HG03060 (cell line): ENCODE results near the gene DCC.

ENCODE experiments used
- ATAC-seq: cut with Tn5 transposase; IDR thresholded peaks from one replicate; pipeline ENCODE4 v1.9.1; 2021; ENCODE audit warnings: low read depth, moderate number of reproducible peaks; ENCODE audit not compliant: unreplicated experiment

DCC gene

GRCh38 chr18:52749542-52749941, 409.5 kb downstream of the DCC start:
- no peak for ATAC-seq

- ATAC-seq: no peak
These were observed 411.0 kb downstream of the DCC start for GRCh38 chr18:52750995-52751394.

- no peak for ATAC-seq
These were observed 424.3 kb downstream of the DCC start for GRCh38 chr18:52764316-52764715.

GRCh38 chr18:52766002-52766545, 426.1 kb downstream of the DCC start:
- no peak for ATAC-seq

- no peak for ATAC-seq
These were observed 441.1 kb downstream of the DCC start for GRCh38 chr18:52781113-52781512.

GRCh38 chr18:52791321-52791720, 451.3 kb downstream of the DCC start:
- ATAC-seq: no peak

GRCh38 chr18:52812834-52813233, 472.8 kb downstream of the DCC start:
- no peak for ATAC-seq

- ATAC-seq: no peak
These were observed 473.8 kb downstream of the DCC start for GRCh38 chr18:52813635-52814416.

- no peak for ATAC-seq
These were observed 475.7 kb downstream of the DCC start for GRCh38 chr18:52815651-52816050.

GRCh38 chr18:52816121-52816520, 476.1 kb downstream of the DCC start:
- no peak for ATAC-seq

GRCh38 chr18:52822160-52822559, 482.2 kb downstream of the DCC start:
- ATAC-seq: no peak

- no peak for ATAC-seq
These were observed 484.1 kb downstream of the DCC start for GRCh38 chr18:52824126-52824525.

- no peak for ATAC-seq
These were observed 487.0 kb downstream of the DCC start for GRCh38 chr18:52826994-52827393.

GRCh38 chr18:52829320-52829719, 489.3 kb downstream of the DCC start:
- ATAC-seq: no peak

- no peak for ATAC-seq
These were observed 489.9 kb downstream of the DCC start for GRCh38 chr18:52829876-52830405.

- ATAC-seq: no peak
These were observed 504.3 kb downstream of the DCC start for GRCh38 chr18:52844323-52844722.

GRCh38 chr18:52845036-52845435, 505.0 kb downstream of the DCC start:
- ATAC-seq: no peak

GRCh38 chr18:52850031-52850560, 510.1 kb downstream of the DCC start:
- ATAC-seq: no peak

GRCh38 chr18:52861558-52861957, 521.6 kb downstream of the DCC start:
- ATAC-seq: no peak

- no peak for ATAC-seq
These were observed 529.4 kb downstream of the DCC start for GRCh38 chr18:52869349-52869923.
